Measurements from ENCODE around the gene CTNNA3.
A peak's percentile ranks its signal among the peaks of the same experiment; 100 is the strongest.

Gene CTNNA3

GRCh38 chr10:67308912-67309311 is 387.1 kb downstream of the CTNNA3 start:
- DNase-seq (ENCODE audit: low read depth), result no peak
- H3K4me3 ChIP-seq (ENCODE audit: low read length), result no peak overlapping the region
- TF ChIP-seq CTCF (IDR thresholded peaks at IDR 0.05; ENCODE audit: insufficient read depth, low read depth, low read length, missing control alignments), result no peak

- DNase-seq (ENCODE audit: low read depth), result peak; percentile 13
- peak; percentile 44 for TF ChIP-seq CTCF (IDR thresholded peaks at IDR 0.05; ENCODE audit: insufficient read depth, low read depth, low read length, missing control alignments)
- H3K4me3 ChIP-seq (ENCODE audit: low read length), result no peak overlapping the region
Measured at GRCh38 chr10:67306588-67307205, 389.3 kb downstream of the CTNNA3 start.

- TF ChIP-seq CTCF (IDR thresholded peaks at IDR 0.05; ENCODE audit: insufficient read depth, low read depth, low read length, missing control alignments), result no peak
- no peak overlapping the region for H3K4me3 ChIP-seq (ENCODE audit: low read length)
- DNase-seq (ENCODE audit: low read depth), result no peak
Measured at GRCh38 chr10:67302701-67303100, 393.3 kb downstream of the CTNNA3 start.

GRCh38 chr10:67299761-67300160 is 396.2 kb downstream of the CTNNA3 start:
- no peak for DNase-seq (ENCODE audit: low read depth)

GRCh38 chr10:67297637-67298181 is 398.3 kb downstream of the CTNNA3 start:
- DNase-seq (ENCODE audit: low read depth), result no peak
- no peak overlapping the region for H3K4me3 ChIP-seq (ENCODE audit: low read length)
- no peak for TF ChIP-seq CTCF (IDR thresholded peaks at IDR 0.05; ENCODE audit: insufficient read depth, low read depth, low read length, missing control alignments)

More at GRCh38 chr10:67299761-67300160, 396.2 kb downstream of the CTNNA3 start:
- H3K4me3 ChIP-seq (ENCODE audit: low read length), result no peak overlapping the region
- TF ChIP-seq CTCF (IDR thresholded peaks at IDR 0.05; ENCODE audit: insufficient read depth, low read depth, low read length, missing control alignments), result no peak

- no peak overlapping the region for H3K4me3 ChIP-seq (ENCODE audit: low read length)
- no peak for TF ChIP-seq CTCF (IDR thresholded peaks at IDR 0.05; ENCODE audit: insufficient read depth, low read depth, low read length, missing control alignments)
Measured at GRCh38 chr10:67296926-67297325, 399.1 kb downstream of the CTNNA3 start.

More at GRCh38 chr10:67296926-67297325, 399.1 kb downstream of the CTNNA3 start:
- DNase-seq (ENCODE audit: low read depth), result no peak

Measured in epithelial cell of esophagus (primary cell).